ENCODE results near the gene MRPL18.
"Not testable (repeated sequence)": the region's sequence is repeated elsewhere in the genome, so short reads cannot be mapped to it uniquely, and the experiment has no call there.

MRPL18 gene

DNA sequence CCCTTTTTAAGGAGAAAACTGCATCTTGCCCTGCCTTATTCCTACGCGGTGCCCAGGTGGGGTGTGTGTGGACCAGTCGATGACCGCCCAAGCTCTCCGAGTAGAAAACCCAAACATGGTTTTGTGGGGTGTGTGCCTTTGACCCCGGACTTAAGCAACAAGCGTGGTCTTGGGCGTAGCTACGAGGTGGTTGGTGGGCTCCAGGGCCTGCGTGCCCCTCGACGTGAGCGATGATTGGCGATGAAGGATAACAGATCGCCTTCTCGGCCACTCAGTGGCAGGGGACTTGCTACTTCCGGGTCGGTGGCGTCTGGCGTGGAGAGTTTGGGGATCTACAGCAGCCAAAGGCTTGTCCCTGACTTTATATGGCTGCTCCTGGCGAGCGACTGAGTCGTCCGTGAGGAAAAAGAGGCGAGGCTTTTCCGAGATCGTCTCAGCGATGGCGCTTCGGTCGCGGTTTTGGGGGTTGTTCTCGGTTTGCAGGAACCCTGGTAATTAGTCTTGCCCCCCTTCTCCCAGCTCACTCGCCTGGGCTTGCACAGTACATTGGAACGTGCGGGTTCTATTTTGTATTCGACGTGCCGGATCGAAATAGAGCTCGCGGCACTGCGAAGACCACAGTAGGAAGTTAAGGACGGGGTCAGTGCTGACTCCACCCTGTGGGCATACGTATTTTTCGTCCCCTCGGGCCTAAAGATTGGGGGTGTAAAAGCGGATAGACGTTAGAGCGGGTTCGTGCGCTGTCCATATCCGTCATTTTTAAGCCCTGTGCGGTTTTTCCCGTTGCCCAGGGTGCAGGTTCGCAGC is at the start of gene MRPL18:
Gene MRPL18 (plus strand): TSS at position 319 of the 807 bp plus-strand sequence. CDS start 121 bp downstream, at position 440.
- peak; percentile 97 for DNase-seq (ENCODE audit: low spot score)

GRCh38 chr6:159742165-159742564 is 48.1 kb upstream of the MRPL18 start:
- DNase-seq (ENCODE audit: low spot score): no peak

GRCh38 chr6:159745081-159745480 is 45.2 kb upstream of the MRPL18 start:
- no peak for DNase-seq (ENCODE audit: low spot score)

- DNase-seq (ENCODE audit: low spot score): no peak
Observed at GRCh38 chr6:159746759-159747158, 43.5 kb upstream of the MRPL18 start.

- not testable (repeated sequence) for DNase-seq (ENCODE audit: low spot score)
Observed at GRCh38 chr6:159748127-159748526, 42.1 kb upstream of the MRPL18 start.

- no peak for DNase-seq (ENCODE audit: low spot score)
Observed at GRCh38 chr6:159751448-159751847, 38.8 kb upstream of the MRPL18 start.

DNA sequence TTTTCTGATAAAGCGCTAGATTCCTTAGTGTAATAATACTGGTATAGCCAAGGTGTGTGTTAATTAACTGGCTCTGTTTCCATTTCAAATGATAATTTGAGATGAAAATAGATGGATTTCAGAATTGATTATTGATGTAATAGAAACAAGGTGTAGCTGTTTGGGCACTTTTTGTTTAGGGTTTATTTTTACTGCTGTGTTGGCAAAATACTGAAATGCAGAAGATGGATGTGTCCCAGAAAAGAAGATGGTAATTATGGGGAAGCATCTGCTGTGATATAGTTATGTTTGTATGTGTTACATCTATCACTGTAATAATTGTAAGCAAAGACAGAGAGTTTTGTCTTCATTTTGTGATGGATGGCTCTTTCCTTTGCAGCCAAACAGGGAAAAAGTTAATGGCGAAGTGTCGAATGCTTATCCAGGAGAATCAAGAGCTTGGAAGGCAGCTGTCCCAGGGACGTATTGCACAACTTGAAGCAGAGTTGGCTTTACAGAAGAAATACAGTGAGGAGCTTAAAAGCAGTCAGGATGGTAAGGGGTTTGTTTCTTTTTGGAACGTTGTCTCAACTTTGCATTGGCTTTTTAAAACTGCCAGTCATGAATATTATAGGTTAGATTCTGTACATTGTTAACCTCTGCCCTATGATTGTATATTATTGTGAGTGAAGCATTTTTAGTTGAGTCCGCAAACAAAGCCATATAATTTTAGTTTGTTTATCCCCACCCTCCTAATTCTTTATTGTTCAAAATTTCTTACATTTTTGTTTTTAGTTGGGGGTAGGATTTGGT is 37.0 kb upstream of the MRPL18 start:
- no peak for DNase-seq (ENCODE audit: low spot score)

GRCh38 chr6:159754401-159754800 is 35.9 kb upstream of the MRPL18 start:
- DNase-seq (ENCODE audit: low spot score): no peak

DNA sequence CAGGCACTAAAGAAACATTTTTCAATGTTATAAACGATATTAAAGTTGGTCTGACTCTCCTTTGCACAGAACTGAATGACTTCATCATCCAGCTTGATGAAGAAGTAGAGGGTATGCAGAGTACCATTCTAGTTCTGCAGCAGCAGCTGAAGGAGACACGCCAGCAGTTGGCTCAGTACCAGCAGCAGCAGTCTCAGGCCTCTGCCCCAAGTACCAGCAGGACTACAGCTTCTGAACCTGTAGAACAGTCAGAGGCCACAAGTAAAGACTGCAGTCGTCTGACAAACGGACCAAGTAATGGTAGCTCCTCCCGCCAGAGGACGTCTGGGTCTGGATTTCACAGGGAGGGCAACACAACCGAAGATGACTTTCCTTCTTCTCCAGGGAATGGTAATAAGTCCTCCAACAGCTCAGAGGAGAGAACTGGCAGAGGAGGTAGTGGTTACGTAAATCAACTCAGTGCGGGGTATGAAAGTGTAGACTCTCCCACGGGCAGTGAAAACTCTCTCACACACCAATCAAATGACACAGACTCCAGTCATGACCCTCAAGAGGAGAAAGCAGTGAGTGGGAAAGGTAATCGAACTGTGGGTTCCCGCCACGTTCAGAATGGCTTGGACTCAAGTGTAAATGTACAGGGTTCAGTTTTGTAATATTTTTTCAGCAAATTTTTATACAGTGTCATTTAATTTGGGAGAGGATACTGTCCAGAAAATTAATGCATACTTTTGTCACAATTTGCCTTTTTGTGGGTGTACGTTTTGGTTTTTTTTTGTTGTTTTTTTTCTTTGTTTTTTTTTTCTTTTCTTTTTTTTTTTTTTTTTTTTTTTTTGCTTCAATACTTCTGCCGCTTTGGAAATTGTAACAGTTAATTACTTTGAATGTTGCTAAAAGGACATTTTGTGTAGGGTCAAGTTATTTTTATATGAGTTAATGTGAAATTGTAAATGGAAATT is 35.0 kb upstream of the MRPL18 start:
- no peak for DNase-seq (ENCODE audit: low spot score)

DNA sequence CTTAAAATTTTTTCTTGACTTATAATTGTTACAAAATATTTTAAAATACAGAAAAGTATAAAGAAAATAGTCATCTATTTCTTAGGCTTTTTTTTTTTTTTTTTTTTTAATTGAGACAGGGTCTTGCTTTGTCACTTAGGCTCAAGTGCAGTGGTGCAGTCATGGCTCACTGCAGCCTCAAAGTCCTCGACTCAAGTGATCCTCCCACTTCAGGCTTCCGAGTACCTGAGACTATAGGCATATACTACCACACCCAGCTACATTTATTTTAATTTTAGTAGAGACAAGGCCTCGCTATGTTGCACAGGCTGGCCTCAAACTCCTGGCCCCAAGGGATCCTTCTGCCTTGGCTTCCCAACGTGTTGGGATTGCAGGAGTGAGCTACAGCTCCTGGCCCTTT is 33.8 kb upstream of the MRPL18 start:
- DNase-seq (ENCODE audit: low spot score): no peak

- peak; percentile 33 for DNase-seq (ENCODE audit: low spot score)
Observed at GRCh38 chr6:159758031-159759001, 32.0 kb upstream of the MRPL18 start.

DNA sequence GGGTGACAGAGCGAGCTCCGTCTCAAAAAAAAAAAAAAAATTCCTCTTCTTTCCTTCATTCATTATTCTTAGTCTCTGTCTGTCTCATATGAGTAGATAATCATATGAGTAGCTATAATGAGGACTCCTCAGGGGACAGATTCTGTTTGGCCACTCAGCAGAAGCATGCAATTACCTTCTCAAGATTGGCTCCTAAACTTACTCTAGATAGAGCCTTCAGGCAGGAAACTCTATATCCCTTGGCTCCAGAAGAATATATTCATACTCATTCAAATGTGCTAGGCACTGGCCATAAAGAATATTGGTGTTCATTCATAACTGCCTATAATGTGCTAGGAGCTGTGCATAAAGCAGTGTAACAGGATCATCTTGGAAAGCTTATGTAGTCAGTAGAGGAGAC is 30.6 kb upstream of the MRPL18 start:
- DNase-seq (ENCODE audit: low spot score): no peak

- DNase-seq (ENCODE audit: low spot score): peak; percentile 65
Observed at GRCh38 chr6:159760602-159761057, 29.6 kb upstream of the MRPL18 start.

DNA sequence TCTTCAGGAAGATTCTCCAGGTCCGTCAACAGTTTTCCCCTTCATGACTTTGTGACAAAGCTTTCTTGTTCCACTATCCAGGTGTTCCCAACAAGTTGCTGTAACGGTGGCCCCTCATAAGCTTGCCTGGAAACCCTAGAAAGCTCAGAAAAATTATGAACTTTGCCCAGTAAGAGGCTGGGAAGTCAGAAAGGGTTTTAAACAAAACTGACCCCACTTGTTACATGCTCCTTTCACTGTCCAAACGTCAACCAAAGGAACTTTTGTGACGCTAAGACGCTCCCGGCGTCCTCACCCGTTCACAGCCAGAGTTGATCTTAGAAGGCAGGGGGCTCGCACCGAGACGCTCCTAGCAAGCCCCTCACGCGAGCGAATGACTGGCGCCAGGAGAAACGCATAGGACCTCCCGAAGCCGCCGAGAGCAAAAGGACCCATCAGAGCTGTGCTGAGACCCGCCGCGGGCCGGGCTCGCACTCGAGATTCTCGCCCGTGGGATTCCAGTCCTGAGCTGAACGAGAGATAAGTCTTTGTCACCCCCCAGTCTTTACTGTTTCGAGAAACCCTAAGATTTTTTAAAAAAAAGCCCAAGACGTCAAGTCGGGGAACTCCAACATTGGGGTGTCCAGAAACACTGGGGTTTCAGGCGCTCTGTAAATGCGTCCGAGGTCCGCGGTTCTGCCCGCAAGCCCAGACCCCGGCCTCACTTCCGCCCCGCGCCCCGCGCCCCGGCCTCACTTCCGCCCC is 29.0 kb upstream of the MRPL18 start:
- peak; percentile 15 for DNase-seq (ENCODE audit: low spot score)

DNA sequence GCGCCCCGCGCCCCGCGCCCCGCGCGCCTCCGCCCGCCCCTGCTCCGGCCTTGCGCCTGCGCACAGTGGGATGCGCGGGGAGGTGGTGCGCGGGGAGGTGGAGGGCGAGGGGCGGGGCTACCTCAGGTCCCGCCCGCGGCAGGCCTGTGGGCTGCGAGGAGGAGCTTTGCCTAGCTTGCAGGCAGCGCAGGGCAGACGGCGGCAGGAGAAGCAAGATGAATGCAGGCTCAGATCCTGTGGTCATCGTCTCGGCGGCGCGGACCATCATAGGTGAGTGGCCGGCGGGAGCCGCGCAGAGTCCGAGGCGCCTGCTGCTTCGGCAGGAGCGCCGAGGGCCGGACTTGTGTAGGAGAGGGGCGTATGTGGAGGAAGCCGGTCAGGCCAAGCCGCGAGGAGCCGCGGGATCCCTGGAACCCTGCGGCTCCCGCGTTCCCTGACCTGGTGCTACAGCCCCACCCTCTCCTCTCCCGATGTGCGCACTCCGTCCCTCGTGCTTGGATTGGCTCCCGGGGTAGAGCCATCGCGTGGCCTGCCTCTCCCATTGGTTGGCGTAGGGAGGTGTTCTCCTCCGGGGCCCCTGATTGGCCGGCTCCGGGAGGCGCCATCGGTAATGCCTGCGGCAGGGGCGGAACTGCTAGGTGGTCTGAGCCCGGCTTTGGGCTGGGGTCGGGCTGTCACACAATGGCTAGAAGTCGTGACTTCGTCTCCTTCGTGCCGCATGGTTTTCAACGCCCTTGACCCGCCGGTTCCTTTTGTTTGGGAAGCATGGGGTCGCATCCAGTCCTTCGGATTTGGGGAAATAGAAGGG is 28.2 kb upstream of the MRPL18 start, which contains the start of gene ACAT2:
Gene ACAT2 (plus strand): TSS at position 173 of the 808 bp plus-strand sequence. CDS start 43 bp downstream, at position 216.
- peak; percentile 99 for DNase-seq (ENCODE audit: low spot score)

DNA sequence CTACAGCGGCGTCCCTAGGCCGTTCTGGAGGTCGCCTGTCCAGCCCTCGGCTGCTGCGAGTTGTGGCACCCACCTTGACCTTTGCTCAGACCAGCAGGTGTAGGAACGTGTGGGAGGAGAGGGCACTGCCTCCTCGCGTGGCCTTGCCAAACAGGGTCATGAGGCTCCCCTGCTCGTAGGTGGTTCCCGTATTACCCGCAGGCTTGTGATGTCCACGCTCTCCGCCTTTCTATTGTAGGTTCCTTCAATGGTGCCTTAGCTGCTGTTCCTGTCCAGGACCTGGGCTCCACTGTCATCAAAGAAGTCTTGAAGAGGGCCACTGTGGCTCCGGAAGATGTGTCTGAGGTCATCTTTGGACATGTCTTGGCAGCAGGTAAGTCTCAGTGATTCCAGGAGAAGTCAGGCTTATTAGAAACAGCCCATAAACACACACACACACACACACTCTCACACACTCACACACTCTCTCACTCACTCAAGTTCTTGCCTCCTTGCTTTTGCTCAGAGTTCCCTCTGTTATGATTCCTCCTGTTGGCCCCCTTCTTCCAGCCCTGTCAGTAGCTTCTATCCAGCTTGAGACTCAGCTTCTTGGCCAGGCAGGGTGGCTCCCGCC is 27.5 kb upstream of the MRPL18 start:
- no peak for DNase-seq (ENCODE audit: low spot score)

- DNase-seq (ENCODE audit: low spot score): no peak
Observed at GRCh38 chr6:159766906-159767305, 23.4 kb upstream of the MRPL18 start.

GRCh38 chr6:159769470-159769869 is 20.8 kb upstream of the MRPL18 start:
- no peak for DNase-seq (ENCODE audit: low spot score)

DNA sequence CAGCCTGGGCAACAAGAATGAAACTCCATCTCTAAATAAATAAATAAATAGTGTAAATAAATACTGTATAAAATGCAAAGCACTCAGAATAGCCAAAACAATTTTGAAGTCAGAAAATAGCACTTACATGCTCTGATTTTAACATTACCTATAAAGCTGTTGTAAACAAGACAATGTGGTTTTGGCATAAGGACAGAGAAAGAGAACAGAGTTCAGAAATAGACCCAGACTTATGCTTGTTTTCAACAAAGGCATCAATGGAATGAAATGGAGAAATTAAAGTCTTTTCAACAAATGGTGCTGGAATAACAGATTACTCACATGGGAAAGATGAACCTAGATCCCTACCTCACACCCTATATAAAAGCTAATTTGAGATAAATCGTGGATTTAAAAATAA is 18.1 kb upstream of the MRPL18 start:
- no peak for DNase-seq (ENCODE audit: low spot score)
